Measurements from ENCODE around the gene AFTPH.

DNA sequence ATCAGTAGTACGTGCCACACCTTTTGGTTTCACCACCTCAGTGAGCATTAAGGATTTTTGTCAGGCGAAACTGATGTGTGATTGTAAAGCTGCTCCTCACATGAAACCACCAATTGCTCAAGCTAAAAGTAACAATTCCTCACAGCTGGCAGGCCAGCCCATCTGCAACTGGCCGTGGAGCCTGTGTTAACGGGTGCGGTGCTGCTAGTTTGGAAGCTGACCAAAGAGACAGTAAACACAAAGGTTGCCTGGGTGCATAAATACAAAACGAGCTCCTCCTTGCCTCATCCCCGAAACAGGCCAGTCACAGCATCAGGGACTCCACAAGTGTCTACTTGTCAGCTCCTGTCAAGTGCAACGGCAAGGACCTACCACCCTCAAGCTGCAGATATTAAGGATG lies 38.2 kb upstream of the AFTPH start:
- TF ChIP-seq, protein P1, sequence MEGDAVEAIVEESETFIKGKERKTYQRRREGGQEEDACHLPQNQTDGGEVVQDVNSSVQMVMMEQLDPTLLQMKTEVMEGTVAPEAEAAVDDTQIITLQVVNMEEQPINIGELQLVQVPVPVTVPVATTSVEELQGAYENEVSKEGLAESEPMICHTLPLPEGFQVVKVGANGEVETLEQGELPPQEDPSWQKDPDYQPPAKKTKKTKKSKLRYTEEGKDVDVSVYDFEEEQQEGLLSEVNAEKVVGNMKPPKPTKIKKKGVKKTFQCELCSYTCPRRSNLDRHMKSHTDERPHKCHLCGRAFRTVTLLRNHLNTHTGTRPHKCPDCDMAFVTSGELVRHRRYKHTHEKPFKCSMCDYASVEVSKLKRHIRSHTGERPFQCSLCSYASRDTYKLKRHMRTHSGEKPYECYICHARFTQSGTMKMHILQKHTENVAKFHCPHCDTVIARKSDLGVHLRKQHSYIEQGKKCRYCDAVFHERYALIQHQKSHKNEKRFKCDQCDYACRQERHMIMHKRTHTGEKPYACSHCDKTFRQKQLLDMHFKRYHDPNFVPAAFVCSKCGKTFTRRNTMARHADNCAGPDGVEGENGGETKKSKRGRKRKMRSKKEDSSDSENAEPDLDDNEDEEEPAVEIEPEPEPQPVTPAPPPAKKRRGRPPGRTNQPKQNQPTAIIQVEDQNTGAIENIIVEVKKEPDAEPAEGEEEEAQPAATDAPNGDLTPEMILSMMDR (IDR thresholded peaks at IDR 0.05), result no peak
- TF ChIP-seq, protein P2, sequence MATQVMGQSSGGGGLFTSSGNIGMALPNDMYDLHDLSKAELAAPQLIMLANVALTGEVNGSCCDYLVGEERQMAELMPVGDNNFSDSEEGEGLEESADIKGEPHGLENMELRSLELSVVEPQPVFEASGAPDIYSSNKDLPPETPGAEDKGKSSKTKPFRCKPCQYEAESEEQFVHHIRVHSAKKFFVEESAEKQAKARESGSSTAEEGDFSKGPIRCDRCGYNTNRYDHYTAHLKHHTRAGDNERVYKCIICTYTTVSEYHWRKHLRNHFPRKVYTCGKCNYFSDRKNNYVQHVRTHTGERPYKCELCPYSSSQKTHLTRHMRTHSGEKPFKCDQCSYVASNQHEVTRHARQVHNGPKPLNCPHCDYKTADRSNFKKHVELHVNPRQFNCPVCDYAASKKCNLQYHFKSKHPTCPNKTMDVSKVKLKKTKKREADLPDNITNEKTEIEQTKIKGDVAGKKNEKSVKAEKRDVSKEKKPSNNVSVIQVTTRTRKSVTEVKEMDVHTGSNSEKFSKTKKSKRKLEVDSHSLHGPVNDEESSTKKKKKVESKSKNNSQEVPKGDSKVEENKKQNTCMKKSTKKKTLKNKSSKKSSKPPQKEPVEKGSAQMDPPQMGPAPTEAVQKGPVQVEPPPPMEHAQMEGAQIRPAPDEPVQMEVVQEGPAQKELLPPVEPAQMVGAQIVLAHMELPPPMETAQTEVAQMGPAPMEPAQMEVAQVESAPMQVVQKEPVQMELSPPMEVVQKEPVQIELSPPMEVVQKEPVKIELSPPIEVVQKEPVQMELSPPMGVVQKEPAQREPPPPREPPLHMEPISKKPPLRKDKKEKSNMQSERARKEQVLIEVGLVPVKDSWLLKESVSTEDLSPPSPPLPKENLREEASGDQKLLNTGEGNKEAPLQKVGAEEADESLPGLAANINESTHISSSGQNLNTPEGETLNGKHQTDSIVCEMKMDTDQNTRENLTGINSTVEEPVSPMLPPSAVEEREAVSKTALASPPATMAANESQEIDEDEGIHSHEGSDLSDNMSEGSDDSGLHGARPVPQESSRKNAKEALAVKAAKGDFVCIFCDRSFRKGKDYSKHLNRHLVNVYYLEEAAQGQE (IDR thresholded peaks at IDR 0.05; ENCODE audit: insufficient read depth in 1 of 2, low read depth in 2 of 2, low read length in 1 of 2), result no peak
